IgD-negative memory B cell (primary cell): ENCODE data around the gene GLIPR1L1. TPM values are rescaled to one million over a fixed set of nuclear protein-coding genes. Genes with fewer than 3 reads are reported as not detected.
A peak's percentile ranks its signal among the peaks of the same experiment; 100 is the strongest.
"Not testable (repeated sequence)": the region's sequence is repeated elsewhere in the genome, so short reads cannot be mapped to it uniquely, and the experiment has no call there.

Source experiments
- H3K27ac Mint-ChIP-seq, 3 donors: one replicate each; pipeline ENCODE4 v1.8.0; 2020 to 2022; ENCODE audit warnings: mild to moderate bottlenecking in 3 of 3, mixed read lengths in 3 of 3, moderate library complexity in 1 of 3
- H3K27me3 Mint-ChIP-seq: one replicate; pipeline ENCODE4 v1.8.0; 2021; ENCODE audit warnings: mixed read lengths
- H3K36me3 Mint-ChIP-seq: one replicate; pipeline ENCODE4 v1.8.0; 2020; ENCODE audit warnings: mild to moderate bottlenecking, mixed read lengths
- H3K4me1 Mint-ChIP-seq, 3 donors: one replicate each; pipeline ENCODE4 v1.8.0; 2020 to 2022; ENCODE audit warnings: mixed read lengths in 3 of 3, mild to moderate bottlenecking in 1 of 3
- H3K4me3 Mint-ChIP-seq, 4 donors: one replicate each; pipeline ENCODE4 v1.8.0; 2020 to 2022; ENCODE audit warnings: mild to moderate bottlenecking in 4 of 4, mixed read lengths in 4 of 4, moderate library complexity in 3 of 4
- H3K9me3 Mint-ChIP-seq, 3 donors: one replicate each; pipeline ENCODE4 v1.8.0; 2020 to 2021; ENCODE audit warnings: mixed read lengths in 3 of 3, mild to moderate bottlenecking in 1 of 3
- polyA plus RNA-seq: library from polyadenylated mRNA; unstranded; fragments of 300-500 nt; fragmentation: Illumina TruSeq; gene quantifications from one replicate; pipeline ENCODE4 v1.2.3, GENCODE V29; 2021

The GLIPR1L1 gene
- polyA plus RNA-seq, 1 donor from 2014 or later = not detected

DNA sequence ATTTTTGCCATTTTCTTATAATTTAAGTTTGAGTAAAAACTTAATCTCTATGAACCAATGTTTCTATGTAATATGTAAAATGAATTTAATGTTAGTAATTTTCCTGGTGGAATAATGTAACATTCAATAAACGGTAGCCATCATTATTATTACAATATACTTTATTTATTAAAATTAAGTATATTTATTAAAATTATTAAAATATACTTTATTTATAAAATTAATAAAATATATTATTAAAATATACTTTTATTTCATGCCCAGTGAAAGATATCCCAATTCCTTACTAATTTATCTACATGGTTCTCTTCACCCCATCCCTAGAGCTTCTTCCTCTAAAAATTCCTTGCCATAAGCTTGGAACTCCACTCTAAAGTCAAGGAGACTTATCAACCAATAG, 6.8 kb upstream of the GLIPR1L1 start:
- Mint-ChIP-seq H3K27me3 (peaks cover 20% of the 10 kb centered on the region), H3K4me1 (peaks cover 3 to 7% (median 7%) of the 10 kb centered on the region in 3 donors), H3K27ac (no peak overlapping the region), H3K9me3 (no peaks in the 10 kb centered on the region), H3K4me3 (no peak overlapping the region), H3K36me3 (no peaks in the 10 kb centered on the region)

DNA sequence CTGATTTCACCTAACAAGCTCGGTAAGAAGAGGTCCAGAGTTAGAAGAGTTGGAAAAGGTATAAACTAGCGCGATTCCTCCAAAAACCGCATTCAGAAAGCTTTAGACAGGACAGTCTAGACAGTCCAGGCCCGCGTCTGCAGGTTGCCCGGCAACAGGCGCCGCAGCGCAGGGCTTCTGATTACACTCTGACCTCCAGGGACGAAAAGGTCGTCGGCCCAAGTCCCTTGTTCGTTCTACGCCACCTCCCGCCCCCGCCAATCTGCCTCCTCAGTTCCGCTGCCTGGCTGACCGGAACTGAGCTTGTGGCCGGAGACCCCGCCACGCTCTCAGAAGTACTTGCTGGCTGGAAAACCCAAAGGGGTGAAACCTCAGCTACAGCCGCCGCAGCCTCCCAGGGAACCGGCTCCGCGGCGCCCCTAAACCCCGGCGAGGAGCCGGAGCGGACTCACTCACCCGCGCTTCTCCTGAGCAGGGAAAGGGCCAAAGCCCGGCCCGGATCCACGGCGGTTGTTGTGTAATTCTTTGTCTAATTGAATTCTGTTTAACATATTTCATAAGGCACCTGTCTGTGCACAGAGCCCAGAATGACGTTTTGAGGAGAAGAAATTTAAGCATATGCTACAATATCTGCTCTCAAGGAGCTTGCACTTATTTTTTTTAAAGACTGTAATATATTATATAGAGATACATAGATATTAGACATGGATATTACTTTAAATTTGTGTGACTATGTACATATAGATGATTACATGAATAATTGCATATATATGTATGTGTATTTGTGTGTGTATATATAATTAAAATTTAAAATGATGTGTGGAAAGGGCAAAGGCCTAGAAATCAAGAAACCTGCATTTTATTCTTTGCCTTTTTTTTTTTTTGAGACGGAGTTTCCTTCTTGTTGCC, 4.3 kb upstream of the GLIPR1L1 start, which contains the start of gene CAPS2:
CAPS2 (minus strand) TSS at position 407 of the 909 bp plus-strand sequence. CDS start 3,826 bp downstream, outside the sequence.
- no peaks in the 10 kb centered on the region for H3K9me3 Mint-ChIP-seq
- peaks cover 5 to 14% (median 7%) of the 10 kb centered on the region in 3 donors for H3K4me1 Mint-ChIP-seq
- peak within 1 kb of the TSS; percentile 87 to 97 (median 90) for H3K4me3 Mint-ChIP-seq
- peaks cover 29% of the 10 kb centered on the region for H3K27me3 Mint-ChIP-seq
- H3K27ac Mint-ChIP-seq = peak within 1 kb of the TSS in 2 of 3 donors; percentile 9 to 80
- H3K36me3 Mint-ChIP-seq = no peaks in the 10 kb centered on the region

- Mint-ChIP-seq H3K27ac (no peak overlapping the region), H3K36me3 (peaks cover 2% of the 10 kb centered on the region), H3K4me3 (no peak overlapping the region), H3K9me3 (no peaks in the 10 kb centered on the region), H3K27me3 (peaks cover 9% of the 10 kb centered on the region), H3K4me1 (peaks cover 0 to 9% (median 3%) of the 10 kb centered on the region in 3 donors)
These were observed 3.4 kb downstream of the GLIPR1L1 start for GRCh38 chr12:75337905-75338304.

GRCh38 chr12:75341873-75342272, 7.4 kb downstream of the GLIPR1L1 start:
- no peak overlapping the region for H3K4me3 Mint-ChIP-seq
- H3K9me3 Mint-ChIP-seq = no peaks in the 10 kb centered on the region
- H3K36me3 Mint-ChIP-seq = peaks cover 3% of the 10 kb centered on the region
- no peak overlapping the region for H3K27ac Mint-ChIP-seq
- H3K4me1 Mint-ChIP-seq = peaks cover 0 to 2% (median 0%) of the 10 kb centered on the region in 3 donors
- H3K27me3 Mint-ChIP-seq = peaks cover under 1% of the 10 kb centered on the region

DNA sequence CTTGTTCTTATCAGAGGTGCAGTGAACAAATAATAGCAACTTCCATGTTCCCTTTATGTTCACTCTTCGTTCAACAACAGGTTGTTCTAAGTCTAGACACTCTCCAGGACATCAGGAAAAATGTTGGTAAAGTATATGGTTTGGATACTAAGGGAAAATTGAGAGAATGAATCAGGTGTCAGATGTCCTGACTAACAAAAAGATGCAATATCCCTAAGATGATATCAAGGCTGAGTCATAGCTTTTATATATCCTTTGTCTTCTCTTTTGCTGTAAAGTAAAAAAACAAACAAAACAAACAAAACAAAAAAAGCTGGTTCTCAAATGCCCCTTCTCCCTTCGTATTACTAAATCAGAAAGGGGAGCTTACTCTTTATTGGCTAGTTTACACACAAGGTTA, 11.1 kb downstream of the GLIPR1L1 start:
- H3K4me3 Mint-ChIP-seq = no peak overlapping the region
- peaks cover 1% of the 10 kb centered on the region for H3K27me3 Mint-ChIP-seq
- H3K27ac Mint-ChIP-seq = no peak overlapping the region
- H3K36me3 Mint-ChIP-seq = peaks cover 2% of the 10 kb centered on the region
- no peaks in the 10 kb centered on the region for H3K9me3 Mint-ChIP-seq
- H3K4me1 Mint-ChIP-seq = no peaks in the 10 kb centered on the region

GRCh38 chr12:75346215-75346614, 11.7 kb downstream of the GLIPR1L1 start:
- H3K27ac Mint-ChIP-seq, H3K27me3 Mint-ChIP-seq, H3K9me3 Mint-ChIP-seq, H3K4me1 Mint-ChIP-seq, H3K4me3 Mint-ChIP-seq, H3K36me3 Mint-ChIP-seq: not testable (repeated sequence)

- Mint-ChIP-seq H3K4me3 (no peak overlapping the region), H3K27ac (no peak overlapping the region), H3K36me3 (peaks cover 2% of the 10 kb centered on the region), H3K4me1 (peaks cover 0 to 1% (median 0%) of the 10 kb centered on the region in 3 donors), H3K9me3 (peaks cover 5 to 12% (median 10%) of the 10 kb centered on the region in 3 donors), H3K27me3 (peaks cover 1% of the 10 kb centered on the region)
These were observed 15.5 kb downstream of the GLIPR1L1 start for GRCh38 chr12:75349946-75350345.

- peaks cover under 1% of the 10 kb centered on the region for H3K36me3 Mint-ChIP-seq
- peaks cover 0 to 1% (median 0%) of the 10 kb centered on the region in 3 donors for H3K4me1 Mint-ChIP-seq
- H3K27ac Mint-ChIP-seq = no peak overlapping the region
- peaks cover 1% of the 10 kb centered on the region for H3K27me3 Mint-ChIP-seq
- no peak overlapping the region for H3K4me3 Mint-ChIP-seq
- H3K9me3 Mint-ChIP-seq = peaks cover 8 to 14% (median 13%) of the 10 kb centered on the region in 3 donors
These were observed 15.9 kb downstream of the GLIPR1L1 start for GRCh38 chr12:75350413-75350812.

GRCh38 chr12:75354011-75354410, 19.5 kb downstream of the GLIPR1L1 start:
- Mint-ChIP-seq H3K36me3 (no peaks in the 10 kb centered on the region), H3K9me3 (peaks cover 8 to 14% (median 13%) of the 10 kb centered on the region in 3 donors), H3K4me3 (no peak overlapping the region), H3K4me1 (peaks cover 0 to 1% (median 0%) of the 10 kb centered on the region in 3 donors), H3K27ac (peak overlapping the region in 1 of 3 donors; percentile 36), H3K27me3 (no peaks in the 10 kb centered on the region)

DNA sequence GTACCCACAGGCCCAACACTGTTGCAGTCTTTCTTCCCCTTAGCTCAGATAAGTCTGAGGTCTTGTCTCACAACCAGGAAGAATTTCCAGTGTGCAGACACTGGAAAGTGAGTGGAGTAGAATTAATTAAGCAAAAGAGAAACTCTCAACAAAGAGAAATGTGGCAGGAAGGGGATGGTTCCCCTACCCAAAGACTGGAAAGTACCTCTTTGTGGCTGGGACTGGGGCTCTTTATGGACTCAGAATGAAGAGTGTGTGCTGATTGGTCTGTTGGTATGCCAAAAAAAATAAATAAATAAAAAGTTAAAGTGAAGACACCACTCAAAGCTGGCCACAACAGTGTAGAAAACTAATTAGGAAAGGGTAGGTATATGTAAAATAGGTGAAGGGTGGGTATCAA, 26.4 kb downstream of the GLIPR1L1 start:
- H3K27me3 Mint-ChIP-seq = no peaks in the 10 kb centered on the region
- no peak overlapping the region for H3K27ac Mint-ChIP-seq
- H3K9me3 Mint-ChIP-seq = peaks cover 2 to 11% (median 3%) of the 10 kb centered on the region in 3 donors
- no peak overlapping the region for H3K4me3 Mint-ChIP-seq
- peaks cover 0 to 8% (median 4%) of the 10 kb centered on the region in 3 donors for H3K4me1 Mint-ChIP-seq
- H3K36me3 Mint-ChIP-seq = peaks cover 5% of the 10 kb centered on the region

GRCh38 chr12:75361408-75361807, 26.9 kb downstream of the GLIPR1L1 start:
- Mint-ChIP-seq H3K27ac (no peak overlapping the region), H3K4me3 (no peak overlapping the region), H3K36me3 (peaks cover 5% of the 10 kb centered on the region), H3K9me3 (peaks cover 2 to 11% (median 3%) of the 10 kb centered on the region in 3 donors), H3K27me3 (no peaks in the 10 kb centered on the region), H3K4me1 (peaks cover 0 to 8% (median 6%) of the 10 kb centered on the region in 3 donors)

DNA sequence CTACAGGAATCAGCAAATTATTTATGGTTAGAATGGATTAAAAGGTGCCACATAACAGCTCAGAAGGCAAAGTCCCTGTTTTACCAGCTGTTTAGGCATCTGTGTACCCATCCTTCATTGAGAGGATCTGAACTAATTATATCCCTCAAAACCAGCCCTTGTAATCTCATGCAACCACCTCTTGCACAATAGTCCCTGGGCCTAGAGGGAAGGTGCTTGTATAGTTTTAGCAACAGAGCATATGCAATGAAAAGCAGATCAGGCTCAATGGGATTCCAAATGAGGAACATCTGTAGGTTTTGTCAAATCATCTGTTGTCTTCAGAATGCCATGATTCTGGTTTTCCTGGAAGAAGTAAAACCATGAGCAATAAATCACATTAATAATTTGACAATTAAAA, 30.4 kb downstream of the GLIPR1L1 start:
- Mint-ChIP-seq H3K36me3 (peaks cover 5% of the 10 kb centered on the region), H3K27ac (no peak overlapping the region), H3K27me3 (no peaks in the 10 kb centered on the region), H3K9me3 (peaks cover 2 to 10% (median 3%) of the 10 kb centered on the region in 3 donors), H3K4me1 (peaks cover 0 to 10% (median 7%) of the 10 kb centered on the region in 3 donors), H3K4me3 (no peak overlapping the region)

GRCh38 chr12:75366629-75367028, 32.2 kb downstream of the GLIPR1L1 start:
- Mint-ChIP-seq H3K4me1 (peaks cover 0 to 4% (median 2%) of the 10 kb centered on the region in 3 donors), H3K36me3 (peaks cover 1% of the 10 kb centered on the region), H3K27me3 (no peaks in the 10 kb centered on the region), H3K27ac (no peak overlapping the region), H3K9me3 (no peaks in the 10 kb centered on the region), H3K4me3 (no peak overlapping the region)

DNA sequence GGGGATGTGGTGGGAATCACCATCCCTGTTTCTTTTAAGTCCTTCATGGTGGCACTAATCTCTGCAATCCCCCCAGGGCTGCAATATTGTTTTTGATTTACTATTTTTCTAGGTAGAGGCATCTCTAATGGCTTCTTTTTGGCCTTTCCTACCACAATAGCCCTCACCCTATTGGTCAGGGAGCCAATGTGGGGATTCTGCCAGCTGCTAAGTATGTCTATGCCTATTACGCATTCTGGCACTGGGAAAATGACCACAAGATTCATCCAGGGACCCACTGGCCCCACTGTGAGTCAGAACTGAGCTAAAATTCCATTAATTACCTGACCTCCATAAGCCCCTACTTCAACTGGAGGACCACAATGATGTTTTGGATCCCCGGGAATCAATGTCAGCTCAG, 40.5 kb downstream of the GLIPR1L1 start:
- peaks cover 8% of the 10 kb centered on the region for H3K36me3 Mint-ChIP-seq
- no peaks in the 10 kb centered on the region for H3K27me3 Mint-ChIP-seq
- H3K4me3 Mint-ChIP-seq = no peak overlapping the region
- H3K27ac Mint-ChIP-seq = no peak overlapping the region
- H3K4me1 Mint-ChIP-seq = no peaks in the 10 kb centered on the region
- H3K9me3 Mint-ChIP-seq = no peaks in the 10 kb centered on the region

GRCh38 chr12:75378354-75378753, 43.9 kb downstream of the GLIPR1L1 start:
- H3K27ac Mint-ChIP-seq = no peak overlapping the region
- H3K27me3 Mint-ChIP-seq = no peaks in the 10 kb centered on the region
- peaks cover 0 to 3% (median 0%) of the 10 kb centered on the region in 3 donors for H3K4me1 Mint-ChIP-seq
- H3K4me3 Mint-ChIP-seq = no peak overlapping the region
- H3K9me3 Mint-ChIP-seq = no peaks in the 10 kb centered on the region
- peaks cover 12% of the 10 kb centered on the region for H3K36me3 Mint-ChIP-seq
